ENCODE data around the gene POLDIP2. TPM values are rescaled to one million over a fixed set of nuclear protein-coding genes. Genes with fewer than 3 reads are reported as not detected.

The POLDIP2 gene
- total RNA-seq, 1 donor from 2014 or later: 79.1 TPM

DNA sequence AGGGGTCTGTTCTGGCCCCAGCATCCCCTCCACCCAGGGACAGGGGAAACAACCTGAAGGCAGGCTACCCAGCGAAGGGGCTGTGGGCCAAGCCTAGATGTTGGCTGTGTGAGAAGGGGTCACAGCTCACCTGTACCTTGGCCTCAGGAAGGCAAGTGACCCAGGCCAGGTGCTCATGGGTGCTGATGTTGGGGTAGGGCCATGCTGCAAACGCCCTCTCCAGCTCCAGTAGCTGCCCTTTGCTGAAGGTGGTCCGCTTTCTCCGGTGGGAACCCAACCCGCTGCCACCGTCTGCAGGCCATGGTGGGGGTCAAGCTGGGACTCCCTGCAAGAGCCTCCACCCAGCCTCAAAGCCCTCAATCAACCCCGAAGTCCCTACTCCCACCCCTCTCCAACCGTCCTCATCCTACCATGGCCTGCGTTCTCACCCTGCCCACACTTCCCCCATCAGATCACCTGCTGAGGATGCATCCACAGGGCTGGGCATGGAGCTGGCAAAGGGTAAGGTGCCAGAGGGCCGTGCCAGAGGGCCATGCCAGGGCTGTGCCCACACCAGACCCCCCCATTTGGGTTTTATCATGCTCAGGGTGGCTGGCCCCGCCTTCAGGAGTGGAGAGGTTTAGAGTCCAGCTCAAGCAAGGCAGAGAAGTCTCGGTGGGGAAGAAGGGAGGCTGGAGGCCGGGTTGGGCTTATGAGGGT, 7.5 kb upstream of the POLDIP2 start, which contains the start of gene SEBOX:
Gene SEBOX, minus strand, starts transcription at position 535 of the 699 bp plus-strand sequence. Its CDS starts 48 bp downstream, at position 487.
- no peaks in the 10 kb centered on the region for H3K27me3 ChIP-seq (ENCODE audit: insufficient read depth, low read length)
- no peaks in the 10 kb centered on the region for H3K4me1 ChIP-seq (ENCODE audit: insufficient read depth, low read length)
- H3K4me3 Mint-ChIP-seq (ENCODE audit: unreplicated experiment): no peak within 1 kb of the TSS
- H2AFZ ChIP-seq (ENCODE audit: low read depth, low read length): no peak within 1 kb of the TSS
- H3K9me3 ChIP-seq (ENCODE audit: insufficient read depth, low read depth, low read length): no peaks in the 10 kb centered on the region
- H3K4me2 ChIP-seq (ENCODE audit: low read length): no peak within 1 kb of the TSS
- no peak within 1 kb of the TSS for H3K4me3 ChIP-seq (ENCODE audit: insufficient read depth, low read depth, low read length)
- no peak within 1 kb of the TSS for H3K27ac Mint-ChIP-seq (ENCODE audit: unreplicated experiment)
- no peak for TF ChIP-seq EZH2 (IDR thresholded peaks at IDR 0.05; ENCODE audit: insufficient read depth, low read length)
- TF ChIP-seq CTCF (IDR thresholded peaks at IDR 0.05; ENCODE audit: insufficient read depth, low read depth, low read length): no peak
- H3K36me3 ChIP-seq (ENCODE audit: insufficient read depth, low read length): peaks cover 20% of the 10 kb centered on the region
- no peak within 1 kb of the TSS for H3K9ac ChIP-seq (ENCODE audit: low read length)
- no peaks in the 10 kb centered on the region for H3K9me3 Mint-ChIP-seq (ENCODE audit: unreplicated experiment)
- DNase-seq (ENCODE audit: low read depth) (no peak), FAIRE-seq (no peak)
- H4K20me1 ChIP-seq (ENCODE audit: insufficient read depth, low read length): no peaks in the 10 kb centered on the region
- H3K36me3 Mint-ChIP-seq (ENCODE audit: low read depth, unreplicated experiment): peaks cover 13% of the 10 kb centered on the region
- peaks cover 2% of the 10 kb centered on the region for H3K4me1 Mint-ChIP-seq (ENCODE audit: low read depth, unreplicated experiment)
- no peak within 1 kb of the TSS for H3K27ac ChIP-seq (ENCODE audit: low read depth, low read length)
- no peaks in the 10 kb centered on the region for H3K79me2 ChIP-seq (ENCODE audit: insufficient read depth, low read length)
- no peaks in the 10 kb centered on the region for H3K27me3 Mint-ChIP-seq (ENCODE audit: low read depth, unreplicated experiment)

- H3K4me3 Mint-ChIP-seq (ENCODE audit: unreplicated experiment): no peak overlapping the region
- TF ChIP-seq CTCF (IDR thresholded peaks at IDR 0.05; ENCODE audit: insufficient read depth, low read depth, low read length) (no peak), EZH2 (IDR thresholded peaks at IDR 0.05; ENCODE audit: insufficient read depth, low read length) (no peak)
- H3K27ac Mint-ChIP-seq (ENCODE audit: unreplicated experiment): no peak overlapping the region
- Histone ChIP-seq H3K79me2 (ENCODE audit: insufficient read depth, low read length) (peaks cover 3% of the 10 kb centered on the region), H4K20me1 (ENCODE audit: insufficient read depth, low read length) (no peaks in the 10 kb centered on the region), H3K9ac (ENCODE audit: low read length) (no peak overlapping the region), H3K27me3 (ENCODE audit: insufficient read depth, low read length) (no peaks in the 10 kb centered on the region), H3K36me3 (ENCODE audit: insufficient read depth, low read length) (peaks cover 24% of the 10 kb centered on the region), H3K4me1 (ENCODE audit: insufficient read depth, low read length) (no peaks in the 10 kb centered on the region), H3K4me2 (ENCODE audit: low read length) (no peak overlapping the region), H2AFZ (ENCODE audit: low read depth, low read length) (no peak overlapping the region), H3K4me3 (ENCODE audit: insufficient read depth, low read depth, low read length) (no peak overlapping the region), H3K27ac (ENCODE audit: low read depth, low read length) (no peak overlapping the region), H3K9me3 (ENCODE audit: insufficient read depth, low read depth, low read length) (no peaks in the 10 kb centered on the region)
- no peaks in the 10 kb centered on the region for H3K4me1 Mint-ChIP-seq (ENCODE audit: low read depth, unreplicated experiment)
- peaks cover 13% of the 10 kb centered on the region for H3K36me3 Mint-ChIP-seq (ENCODE audit: low read depth, unreplicated experiment)
- no peak for DNase-seq (ENCODE audit: low read depth)
- H3K27me3 Mint-ChIP-seq (ENCODE audit: low read depth, unreplicated experiment): no peaks in the 10 kb centered on the region
- no peak for FAIRE-seq
- no peaks in the 10 kb centered on the region for H3K9me3 Mint-ChIP-seq (ENCODE audit: unreplicated experiment)
Measured at GRCh38 chr17:28363776-28364650, 6.7 kb upstream of the POLDIP2 start.
